MM.1S (cell line): ENCODE results near the gene CELA2B.
"Not testable (repeated sequence)": the region's sequence is repeated elsewhere in the genome, so short reads cannot be mapped to it uniquely, and the experiment has no call there.

Experiments
- DNase-seq: peaks from one replicate; pipeline ENCODE4 v3.0.0-alpha.2; 2015
- H2AFZ ChIP-seq: fragments of 300-600 bp; sonication (generic); 2 replicates; pipeline ENCODE4 v1.6.0; 2016; ENCODE audit warnings: antibody characterized with exemption, low read length
- H3F3A ChIP-seq: fragments of 300-600 bp; sonication (generic); 2 replicates; pipeline ENCODE4 v1.6.1; 2016; ENCODE audit warnings: mild to moderate bottlenecking, antibody characterized with exemption, low read length, moderate library complexity, mixed read lengths; ENCODE audit not compliant: insufficient read depth
- H3K27ac ChIP-seq: fragments of 300-600 bp; sonication (generic); 2 replicates; pipeline ENCODE4 v1.5.1; 2016; ENCODE audit warnings: mild to moderate bottlenecking, low read length
- H3K27me3 ChIP-seq: fragments of 300-600 bp; sonication (generic); replicated peaks from 2 replicates; pipeline ENCODE4 v1.6.0; 2016; ENCODE audit warnings: low read length; ENCODE audit not compliant: insufficient read depth
- H3K36me3 ChIP-seq: fragments of 300-600 bp; sonication (generic); replicated peaks from 2 replicates; pipeline ENCODE4 v1.6.1; 2016; ENCODE audit warnings: mild to moderate bottlenecking, low read length, mixed read lengths; ENCODE audit not compliant: insufficient read depth
- H3K4me1 ChIP-seq: fragments of 300-600 bp; sonication (generic); 2 replicates; pipeline ENCODE4 v1.6.1; 2016; ENCODE audit warnings: low read length, mixed read lengths
- H3K4me2 ChIP-seq: fragments of 300-600 bp; sonication (generic); 2 replicates; pipeline ENCODE4 v1.6.0; 2016; ENCODE audit warnings: low read depth, low read length
- H3K4me3 ChIP-seq: fragments of 300-600 bp; sonication (generic); 2 replicates; pipeline ENCODE4 v1.5.1; 2016; ENCODE audit warnings: low read length, mixed read lengths
- H3K79me2 ChIP-seq: fragments of 300-600 bp; sonication (generic); 2 replicates; pipeline ENCODE4 v1.6.1; 2016; ENCODE audit warnings: mixed run types, low read length, mixed read lengths
- H3K9ac ChIP-seq: fragments of 300-600 bp; sonication (generic); 2 replicates; pipeline ENCODE4 v1.6.1; 2016; ENCODE audit warnings: low read length, mixed read lengths
- H3K9me2 ChIP-seq: fragments of 300-600 bp; sonication (generic); replicated peaks from 2 replicates; pipeline ENCODE4 v1.6.1; 2016; ENCODE audit warnings: mild to moderate bottlenecking, low read length, mixed read lengths; ENCODE audit not compliant: insufficient read depth
- H3K9me3 ChIP-seq: fragments of 300-600 bp; sonication (generic); replicated peaks from 2 replicates; pipeline ENCODE4 v1.6.1; 2016; ENCODE audit warnings: mild to moderate bottlenecking, low read length, mixed read lengths; ENCODE audit not compliant: insufficient read depth
- H4K20me1 ChIP-seq: fragments of 300-600 bp; sonication (generic); 2 replicates; pipeline ENCODE4 v1.6.1; 2016; ENCODE audit warnings: mild to moderate bottlenecking, low read length, moderate library complexity, mixed read lengths; ENCODE audit not compliant: insufficient read depth
- CTCF ChIP-seq: fragments of 300-600 bp; sonication (generic); IDR thresholded peaks from 2 replicates; pipeline ENCODE4 v1.5.1; 2016; ENCODE audit warnings: antibody characterized with exemption, low read length, mixed read lengths
- EZH2 ChIP-seq: fragments of 300-600 bp; sonication (generic); optimal IDR thresholded peaks from 2 replicates; pipeline ENCODE3; 2017; ENCODE audit warnings: low read depth, mild to moderate bottlenecking, antibody characterized with exemption, low read length, mixed read lengths
- EZH2phosphoT487 ChIP-seq: fragments of 300-600 bp; sonication (generic); IDR thresholded peaks from 2 replicates; pipeline ENCODE4 v1.6.1; 2018; ENCODE audit warnings: antibody characterized with exemption, low read length

CELA2B gene

DNA sequence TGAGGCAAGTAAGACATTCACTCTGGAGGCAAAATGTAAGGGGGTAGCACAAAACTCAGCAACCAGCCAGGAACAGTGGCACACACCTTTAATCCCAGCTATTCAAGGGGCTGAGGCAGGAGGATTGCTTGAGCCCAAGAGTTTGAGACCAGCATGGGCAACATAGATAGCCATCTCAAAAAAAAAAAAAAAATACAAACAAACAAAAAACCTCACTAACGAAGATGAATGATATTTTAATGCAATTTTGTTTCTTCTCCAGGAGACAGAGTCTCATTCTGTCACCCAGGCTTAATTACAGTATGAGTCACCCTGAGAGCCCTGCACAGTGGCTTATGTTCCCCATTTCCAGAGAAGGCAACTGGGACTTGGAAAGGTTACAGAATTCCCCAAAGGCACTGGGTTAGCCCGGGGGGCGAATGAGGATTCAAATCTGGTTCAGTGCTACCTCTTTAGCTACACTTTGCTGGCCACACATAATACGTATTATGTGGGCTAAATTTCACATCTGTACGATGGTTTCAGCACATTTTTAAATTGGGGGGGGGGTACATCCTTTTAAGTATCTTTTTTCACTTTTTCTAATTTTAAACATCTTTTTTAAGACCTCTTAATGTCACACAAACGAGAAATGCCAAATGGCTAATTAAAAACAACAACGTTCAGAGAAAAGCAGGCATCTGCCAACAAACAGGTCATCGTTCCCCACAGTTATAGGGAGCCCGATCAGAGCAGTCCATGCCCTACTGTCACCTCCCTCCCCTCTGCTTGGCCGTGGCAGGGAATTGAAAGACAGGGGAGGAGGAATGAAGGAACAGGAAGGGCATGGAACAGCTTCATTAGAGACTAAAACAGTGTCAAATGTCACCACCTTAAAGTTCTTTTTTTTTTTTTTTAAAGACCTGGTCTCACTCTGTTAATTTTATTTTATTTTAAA lies 15.9 kb upstream of the CELA2B start:
- no peak overlapping the region for H3K4me3 ChIP-seq
- H3K27ac ChIP-seq: no peak overlapping the region
- H3K4me2 ChIP-seq: no peak overlapping the region
- H3K27me3 ChIP-seq: no peaks in the 10 kb centered on the region
- TF ChIP-seq EZH2phosphoT487 (no peak), CTCF (no peak), EZH2 (no peak)
- no peaks in the 10 kb centered on the region for H3K9me2 ChIP-seq
- no peaks in the 10 kb centered on the region for H3K79me2 ChIP-seq
- peaks cover 6% of the 10 kb centered on the region; the same call in 1 of the 2 replicates for H3K4me1 ChIP-seq
- H3K9me3 ChIP-seq: no peaks in the 10 kb centered on the region
- no peaks in the 10 kb centered on the region for H4K20me1 ChIP-seq
- peaks cover 5% of the 10 kb centered on the region; the same call in 1 of the 2 replicates for H3F3A ChIP-seq
- H2AFZ ChIP-seq: no peak overlapping the region
- DNase-seq: no peak
- no peaks in the 10 kb centered on the region for H3K36me3 ChIP-seq
- no peak overlapping the region for H3K9ac ChIP-seq

DNA sequence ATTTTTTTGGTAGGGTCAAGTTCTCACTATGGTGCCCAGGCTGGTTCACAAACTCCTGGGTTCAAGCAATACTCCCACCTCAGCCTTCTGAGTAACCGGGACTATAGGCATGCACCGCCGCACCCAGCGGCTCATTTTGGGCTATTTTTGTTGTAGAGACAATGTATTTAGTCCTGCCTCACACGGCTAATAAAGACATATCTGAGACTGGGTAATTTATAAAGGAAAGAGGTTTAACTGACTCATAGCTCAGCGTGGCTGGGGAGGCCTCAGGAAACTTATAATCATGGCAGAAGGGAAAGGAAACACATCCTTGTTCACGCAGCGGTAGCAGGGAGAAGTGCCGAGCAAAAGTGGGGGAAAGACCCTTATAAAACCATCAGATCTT lies 15.2 kb upstream of the CELA2B start:
- Histone ChIP-seq H3K27me3 (no peaks in the 10 kb centered on the region), H3F3A (peaks cover 5% of the 10 kb centered on the region; the same call in 1 of the 2 replicates), H3K4me3 (no peak overlapping the region), H3K4me1 (peaks cover 5% of the 10 kb centered on the region; the same call in 1 of the 2 replicates), H3K9me2 (no peaks in the 10 kb centered on the region), H3K4me2 (no peak overlapping the region), H3K79me2 (no peaks in the 10 kb centered on the region), H3K36me3 (no peaks in the 10 kb centered on the region), H3K9ac (no peak overlapping the region), H2AFZ (no peak overlapping the region), H3K27ac (no peak overlapping the region), H4K20me1 (no peaks in the 10 kb centered on the region), H3K9me3 (no peaks in the 10 kb centered on the region)
- TF ChIP-seq EZH2 (no peak), CTCF (no peak), EZH2phosphoT487 (no peak)
- no peak for DNase-seq

DNA sequence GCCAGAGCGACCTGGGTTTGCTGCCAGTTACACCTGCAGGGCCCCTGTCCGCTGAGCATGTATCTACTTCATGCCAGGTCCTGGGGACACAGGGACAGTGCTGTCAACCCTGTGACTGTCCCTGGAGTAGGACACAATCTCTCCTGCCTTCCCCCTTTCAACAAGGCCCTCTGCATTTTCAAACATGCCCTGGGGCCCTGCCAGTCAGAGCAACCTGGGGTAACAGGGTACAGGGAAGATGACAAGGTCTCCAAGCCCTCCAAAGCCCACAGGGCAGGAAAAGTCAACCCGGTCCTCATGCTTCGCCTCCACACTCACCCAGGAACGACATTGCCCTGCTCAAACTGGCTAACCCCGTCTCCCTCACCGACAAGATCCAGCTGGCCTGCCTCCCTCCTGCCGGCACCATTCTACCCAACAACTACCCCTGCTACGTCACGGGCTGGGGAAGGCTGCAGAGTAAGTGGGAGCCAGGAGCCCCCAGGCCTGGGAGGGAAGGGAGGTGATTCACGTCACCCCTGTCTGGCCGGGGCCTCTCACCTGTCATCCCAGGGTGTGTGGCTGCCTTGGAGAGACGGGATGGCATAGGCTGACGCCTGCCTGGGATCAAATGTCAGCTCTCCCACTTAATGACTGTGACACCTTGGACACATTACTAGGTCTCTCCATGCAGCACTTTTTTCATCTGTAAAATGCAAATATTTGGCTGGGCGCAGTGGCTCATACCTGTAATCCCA lies 12.7 kb upstream of the CELA2B start:
- H3K9ac ChIP-seq, H3K79me2 ChIP-seq, H3K9me2 ChIP-seq, H3K4me3 ChIP-seq, H3K4me2 ChIP-seq, DNase-seq, H3F3A ChIP-seq, H3K36me3 ChIP-seq, H3K4me1 ChIP-seq, H3K27ac ChIP-seq, H4K20me1 ChIP-seq, H3K9me3 ChIP-seq, H3K27me3 ChIP-seq, H2AFZ ChIP-seq: not testable (repeated sequence)

DNA sequence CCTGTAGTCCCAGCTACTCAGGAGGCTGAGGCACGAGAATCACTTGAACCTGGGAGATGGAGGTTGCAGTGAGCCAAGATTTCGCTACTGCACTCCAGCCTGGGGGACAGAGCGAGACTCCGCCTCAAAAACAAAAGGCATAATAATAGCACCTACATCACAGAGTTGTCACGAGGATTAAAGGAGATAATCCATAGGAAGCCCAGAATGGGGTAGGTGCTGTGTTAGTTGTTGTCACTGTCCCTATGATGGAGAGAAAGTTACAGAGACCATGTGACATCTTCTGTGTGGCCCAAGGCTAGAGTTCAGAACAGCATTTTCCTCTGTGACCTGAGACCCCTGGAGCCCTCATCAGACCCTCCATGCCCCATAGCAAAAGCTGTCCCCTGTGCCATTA lies 12.0 kb upstream of the CELA2B start:
- not testable (repeated sequence) for DNase-seq, H3K4me2 ChIP-seq, H3K4me1 ChIP-seq, H3K9me3 ChIP-seq, H4K20me1 ChIP-seq, H3K27me3 ChIP-seq, H3K36me3 ChIP-seq, H3F3A ChIP-seq, H3K9ac ChIP-seq, H3K4me3 ChIP-seq, H3K27ac ChIP-seq, H3K9me2 ChIP-seq, H2AFZ ChIP-seq, H3K79me2 ChIP-seq
